Right lobe of liver (tissue), 6 donors: ENCODE measurements around the gene TFIP11. TPM values are rescaled to one million over a fixed set of nuclear protein-coding genes. Genes with fewer than 3 reads are reported as not detected.

Experiments
- ATAC-seq, 4 donors: fragments of 200-7000 bp; cut with Tn5 transposase; one replicate each; pipeline ENCODE4 v1.9.1; 2020; ENCODE audit warnings: mild to moderate bottlenecking in 4 of 4, moderate library complexity in 4 of 4
- DNase-seq, 3 donors: peaks; one replicate each; pipeline ENCODE4 v3.0.0-alpha.2; 2020
- H3K27ac ChIP-seq, 3 donors: fragments of 200-600 bp; one replicate each; pipeline ENCODE4 v1.8.0; 2022
- H3K27me3 ChIP-seq, 2 donors: fragments of 200-600 bp; one replicate each; pipeline ENCODE4 v1.8.0; 2022
- H3K36me3 ChIP-seq, 4 donors: fragments of 200-600 bp; sonication (generic) in 1 of 4; one replicate each; pipeline versions ENCODE4 v1.5.1 to v1.8.0; 2017 to 2022; ENCODE audit warnings: control low read depth in 1 of 4
- H3K4me1 ChIP-seq, 4 donors: fragments of 200-600 bp; sonication (generic) in 1 of 4; one replicate each; pipeline versions ENCODE4 v1.5.1 to v1.8.0; 2017 to 2022; ENCODE audit warnings: control low read depth in 1 of 4
- H3K4me3 ChIP-seq, 3 donors: fragments of 200-600 bp; one replicate each; pipeline ENCODE4 v1.8.0; 2022
- H3K9me3 ChIP-seq, 4 donors: fragments of 200-600 bp; sonication (generic) in 1 of 4; one replicate each; pipeline versions ENCODE4 v1.5.1 to v1.8.0; 2017 to 2022; ENCODE audit warnings: control low read depth in 1 of 4
- CTCF ChIP-seq, 4 donors: fragments of 200-600 bp in 3 of 4; fragments of 450-650 bp in 1 of 4; IDR thresholded peaks; one replicate each; pipeline versions ENCODE4 v1.5.1 to v1.8.0; 2016 to 2022; ENCODE audit warnings: antibody characterized with exemption in 4 of 4, mild to moderate bottlenecking in 2 of 4
- POLR2A ChIP-seq: fragments of 450-650 bp; IDR thresholded peaks from one replicate; pipeline ENCODE4 v1.6.1; 2017; ENCODE audit warnings: antibody characterized with exemption, mild to moderate bottlenecking
- WGBS: methylation state at CpG from one replicate; pipeline ENCODE4 v1.1.6; 2018; ENCODE audit warnings: low coverage, low lambda C conversion rate; ENCODE audit not compliant: insufficient coverage; ENCODE audit errors: missing lambda C conversion rate; 5-methylcytosine and 5-hydroxymethylcytosine counted together
- intact Hi-C, 2 donors: fragments of 100-400 bp; cut with DNase I; formaldehyde crosslinking; loops; one replicate each; pipeline versions ENCODE4 v1.11.2 to v1.14.1; 2022
- microRNA counts: library from miRNA; unstranded; fragments of <30 nt; microRNA quantifications from one replicate; lab custom pipeline; 2016
- microRNA-seq, 2 donors: library from miRNA; unstranded; fragments of <30 nt; microRNA quantifications; one replicate each; pipeline ENCODE4, GENCODE V29; 2019 to 2020
- small RNA-seq, 2 experiments: library from RNA; depleted of rRNA; stranded (forward); fragments of <200 nt; gene quantifications; one replicate each; pipeline ENCODE3, GENCODE V24; 2016
- total RNA-seq, 6 experiments: library from RNA; depleted of rRNA in 2 of 6; stranded (reverse); fragments of >200 nt in 2 of 6; fragmentation: NEBNext Ultra II Directional in 3 of 6; extraction: Animal tissue kit (Norgen Biotek cat#: 25700) in 3 of 6; gene quantifications; one replicate each; pipeline versions ENCODE4 v1.1.0 to v1.2.4, GENCODE V29; 2016 to 2023
- donor health status: DM: no; HTN: yes; CAD: no.
- donor health status: DM: no; HTN: no; CAD: no.
- donor health status: DM: no; HTN: no; CAD: no.
- donor health status: DM: no; HTN: yes; CAD: no.
- donor health status: DM: no; HTN: yes; CAD: no.

Gene TFIP11
- total RNA-seq, 6 experiments from 2014 or later = 17.0 to 24.1 (median 21.6) TPM

- no peaks in the 10 kb centered on the region for H3K36me3 ChIP-seq
- H3K27me3 ChIP-seq = no peaks in the 10 kb centered on the region
- WGBS = 60% methylated on average over 4 of the region's 4 CpGs
- TF ChIP-seq POLR2A (no peak), CTCF (IDR thresholded peaks at IDR 0.05) (no peak)
- DNase-seq (no peak), ATAC-seq (no peak)
- H3K27ac ChIP-seq = no peak overlapping the region
- H3K9me3 ChIP-seq = no peaks in the 10 kb centered on the region
- no peaks in the 10 kb centered on the region for H3K4me1 ChIP-seq
- intact Hi-C loops = no loop called here
- H3K4me3 ChIP-seq = no peak overlapping the region
Observed at GRCh38 chr22:26442086-26442756, 70.1 kb downstream of the TFIP11 start.

MicroRNA genes within 50 kb of the gene (microRNA counts, 767-probe panel; counts per million panel counts)
- 237 counts per million for microRNA hsa-miR-548j (lab: Ali Mortazavi, UCI)

Small RNA genes lying within 50 kb of the gene (microRNA-seq; reads per million reads assigned to microRNA genes)
- 24.6 to 27.7 reads per million in 2 donors for gene MIR548J

Small RNA genes lying within 50 kb of the gene (small RNA-seq; reads per million reads assigned to genes)
- gene MIR548J = 0.39 to 0.48 reads per million in 2 experiments

Other genes starting within 250 kb of the TFIP11 start
- gene ASPHD2, start 83.2 kb downstream of the TFIP11 start, total RNA-seq = under 1 TPM in 3 of 6 experiments, not detected in 3; 0.07 to 0.38 (median 0.12) TPM
- gene HPS4, start 28.7 kb downstream of the TFIP11 start, total RNA-seq = 10 to 100 TPM; 10.7 to 13.8 (median 12.6) TPM
- gene SRRD, start 28.6 kb downstream of the TFIP11 start, total RNA-seq = 10 to 100 TPM; 11.4 to 15.2 (median 11.8) TPM
- 100 to 1,000 TPM in 2 of 6 experiments, 10 to 100 TPM in 4; 53.2 to 117 (median 66.9) TPM for gene TPST2, start 77.7 kb upstream of the TFIP11 start, total RNA-seq
- under 1 TPM in 2 of 6 experiments, not detected in 4; 0.53 to 0.59 TPM for gene CRYBB1, start 105.6 kb upstream of the TFIP11 start, total RNA-seq
- not detected for gene CRYBA4, start 109.5 kb upstream of the TFIP11 start, total RNA-seq
- 1 to 10 TPM in 1 of 6 experiments, under 1 TPM in 5; 0.19 to 3.2 (median 0.47) TPM for gene MIAT, start 145.1 kb upstream of the TFIP11 start, total RNA-seq